ENCODE data around the gene TCF7L1. TPM values are rescaled to one million over a fixed set of nuclear protein-coding genes. Genes with fewer than 3 reads are reported as not detected.

The TCF7L1 gene
- total and polyA plus RNA-seq, 9 of the 15 experiments (the other 6 are each of a cell fraction or from before 2014, with no cell fraction given) = 0.03 to 0.11 (median 0.07) TPM; not detected in 5

- FAIRE-seq (no peak), DNase-seq (ENCODE audit: extremely low read depth in 1 of 4, low spot score in 3 of 4) (no peak), ATAC-seq (peak; percentile 13; the same call in 1 of the 3 replicates)
- Histone ChIP-seq H3K79me2 (ENCODE audit: control insufficient read depth, insufficient read depth, low read length) (no peaks in the 10 kb centered on the region), H3K27me3 (ENCODE audit: control insufficient read depth in 2 of 2, insufficient read depth in 2 of 2, low read length in 2 of 2) (peaks cover 27 to 53% of the 10 kb centered on the region in 2 experiments; a peak in 4 of 5 replicates), H3K4me1 (replicated peaks in 1 of 2; ENCODE audit: control insufficient read depth in 2 of 2, insufficient read depth in 2 of 2, low read length in 2 of 2) (peaks cover 3 to 20% of the 10 kb centered on the region in 2 experiments; a peak in 3 of 5 replicates), H3K4me3 (no peak overlapping the region), H3K36me3 (ENCODE audit: control insufficient read depth, insufficient read depth, low read length) (no peaks in the 10 kb centered on the region), H2AFZ (ENCODE audit: low read depth, low read length) (no peak overlapping the region), H4K20me1 (replicated peaks; ENCODE audit: control insufficient read depth, insufficient read depth, low read length) (peaks cover 3% of the 10 kb centered on the region; the same call in 1 of the 2 replicates), H3K4me2 (ENCODE audit: insufficient read depth, low read length) (no peak overlapping the region), H3K27ac (ENCODE audit: extremely low read depth, low read depth, low read length) (no peak overlapping the region), H3K9ac (ENCODE audit: insufficient read depth in 1 of 2, low read depth in 2 of 2, low read length in 2 of 2) (no peak overlapping the region), H3K9me3 (replicated peaks; ENCODE audit: control insufficient read depth, insufficient read depth, low read depth, low read length) (no peaks in the 10 kb centered on the region), H3K9me1 (ENCODE audit: control insufficient read depth, insufficient read depth, low read length) (no peaks in the 10 kb centered on the region)
- 3% methylated on average over 6 of the region's 6 CpGs for WGBS (ENCODE audit: insufficient coverage, low coverage, missing lambda C conversion rate)
- CTCF ChIA-PET (ENCODE audit: low intra/inter-chr PET ratio) = interaction anchor here (0.5 kb wide), 1 partner anchor 275 kb away, joined by 3 read pairs; no protein-coding TSS in a partner anchor
- TF ChIP-seq MAFF (IDR thresholded peaks at IDR 0.05; ENCODE audit: low read length) (no peak), RCOR1 (IDR thresholded peaks at IDR 0.05; ENCODE audit: borderline replicate concordance in 1 of 2, low read depth in 2 of 2, low read length in 2 of 2) (0 out of 4 replicates have a peak, but pooled peaks of 1 of the 2 experiments have one; percentile 7), PHTF2 (CRISPR knock-in tag; IDR thresholded peaks at IDR 0.05) (no peak), ZNF347 (CRISPR knock-in tag; IDR thresholded peaks at IDR 0.05; ENCODE audit: low read depth) (no peak), SMAD1 (IDR thresholded peaks at IDR 0.05; ENCODE audit: low read depth, low read length, partially characterized antibody) (no peak), RFX1 (IDR thresholded peaks at IDR 0.05) (peak; percentile 34; the same call in 1 of the 2 replicates), ZSCAN32 (CRISPR knock-in tag; IDR thresholded peaks at IDR 0.05) (no peak), ARID2 (IDR thresholded peaks at IDR 0.05) (no peak), ZBTB40 (IDR thresholded peaks at IDR 0.05) (peak; percentile 61; the same call in 1 of the 2 replicates), ZBTB40 (CRISPR knock-in tag; IDR thresholded peaks at IDR 0.05) (no peak), SNAPC5 (CRISPR knock-in tag; IDR thresholded peaks at IDR 0.05) (no peak), BHLHE40 (IDR thresholded peaks at IDR 0.05; ENCODE audit: low read length) (peak; percentile 82)
- POLR2A ChIA-PET = interaction anchor here (1.4 kb wide), 1 partner anchor 11 kb away, joined by 7 read pairs; no protein-coding TSS in a partner anchor
- intact Hi-C loops (cut with micrococcal nuclease) = no loop called here
- BruUV-seq (replicated peaks) = no TSS peak
- in situ Hi-C loops (cut with MboI) = loop anchor here (10.0 kb wide), 1 partner anchor 377 kb away; no protein-coding TSS in a partner anchor
Measured at GRCh38 chr2:85302121-85302520, 168.9 kb downstream of the TCF7L1 start.

Data from K562 (cell line).